GM12892 (cell line): ENCODE data around the gene VAPB.

Experiments used
- POLR2A ChIP-seq: IDR thresholded peaks from 2 replicates; pipeline ENCODE4 v1.6.1; 2011; ENCODE audit warnings: low read depth, low read length, control low read depth
- POLR2AphosphoS5 ChIP-seq: IDR thresholded peaks from 2 replicates; pipeline ENCODE4 v1.6.1; 2011; ENCODE audit warnings: low read depth, low read length, control low read depth

GRCh38 chr20:58382096-58382495 lies 6.9 kb upstream of the VAPB start:
- TF ChIP-seq POLR2AphosphoS5 (no peak), POLR2A (no peak)
